Measurements from ENCODE around the gene NHSL1.

The NHSL1 gene, protein sequence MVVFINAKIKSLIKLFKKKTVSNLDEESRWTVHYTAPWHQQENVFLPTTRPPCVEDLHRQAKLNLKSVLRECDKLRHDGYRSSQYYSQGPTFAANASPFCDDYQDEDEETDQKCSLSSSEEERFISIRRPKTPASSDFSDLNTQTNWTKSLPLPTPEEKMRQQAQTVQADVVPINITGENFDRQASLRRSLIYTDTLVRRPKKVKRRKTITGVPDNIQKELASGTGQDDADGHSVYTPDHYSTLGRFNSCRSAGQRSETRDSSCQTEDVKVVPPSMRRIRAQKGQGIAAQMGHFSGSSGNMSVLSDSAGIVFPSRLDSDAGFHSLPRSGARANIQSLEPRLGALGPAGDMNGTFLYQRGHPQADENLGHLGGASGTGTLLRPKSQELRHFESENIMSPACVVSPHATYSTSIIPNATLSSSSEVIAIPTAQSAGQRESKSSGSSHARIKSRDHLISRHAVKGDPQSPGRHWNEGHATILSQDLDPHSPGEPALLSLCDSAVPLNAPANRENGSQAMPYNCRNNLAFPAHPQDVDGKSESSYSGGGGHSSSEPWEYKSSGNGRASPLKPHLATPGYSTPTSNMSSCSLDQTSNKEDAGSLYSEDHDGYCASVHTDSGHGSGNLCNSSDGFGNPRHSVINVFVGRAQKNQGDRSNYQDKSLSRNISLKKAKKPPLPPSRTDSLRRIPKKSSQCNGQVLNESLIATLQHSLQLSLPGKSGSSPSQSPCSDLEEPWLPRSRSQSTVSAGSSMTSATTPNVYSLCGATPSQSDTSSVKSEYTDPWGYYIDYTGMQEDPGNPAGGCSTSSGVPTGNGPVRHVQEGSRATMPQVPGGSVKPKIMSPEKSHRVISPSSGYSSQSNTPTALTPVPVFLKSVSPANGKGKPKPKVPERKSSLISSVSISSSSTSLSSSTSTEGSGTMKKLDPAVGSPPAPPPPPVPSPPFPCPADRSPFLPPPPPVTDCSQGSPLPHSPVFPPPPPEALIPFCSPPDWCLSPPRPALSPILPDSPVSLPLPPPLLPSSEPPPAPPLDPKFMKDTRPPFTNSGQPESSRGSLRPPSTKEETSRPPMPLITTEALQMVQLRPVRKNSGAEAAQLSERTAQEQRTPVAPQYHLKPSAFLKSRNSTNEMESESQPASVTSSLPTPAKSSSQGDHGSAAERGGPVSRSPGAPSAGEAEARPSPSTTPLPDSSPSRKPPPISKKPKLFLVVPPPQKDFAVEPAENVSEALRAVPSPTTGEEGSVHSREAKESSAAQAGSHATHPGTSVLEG (N-terminal part only)

DNA sequence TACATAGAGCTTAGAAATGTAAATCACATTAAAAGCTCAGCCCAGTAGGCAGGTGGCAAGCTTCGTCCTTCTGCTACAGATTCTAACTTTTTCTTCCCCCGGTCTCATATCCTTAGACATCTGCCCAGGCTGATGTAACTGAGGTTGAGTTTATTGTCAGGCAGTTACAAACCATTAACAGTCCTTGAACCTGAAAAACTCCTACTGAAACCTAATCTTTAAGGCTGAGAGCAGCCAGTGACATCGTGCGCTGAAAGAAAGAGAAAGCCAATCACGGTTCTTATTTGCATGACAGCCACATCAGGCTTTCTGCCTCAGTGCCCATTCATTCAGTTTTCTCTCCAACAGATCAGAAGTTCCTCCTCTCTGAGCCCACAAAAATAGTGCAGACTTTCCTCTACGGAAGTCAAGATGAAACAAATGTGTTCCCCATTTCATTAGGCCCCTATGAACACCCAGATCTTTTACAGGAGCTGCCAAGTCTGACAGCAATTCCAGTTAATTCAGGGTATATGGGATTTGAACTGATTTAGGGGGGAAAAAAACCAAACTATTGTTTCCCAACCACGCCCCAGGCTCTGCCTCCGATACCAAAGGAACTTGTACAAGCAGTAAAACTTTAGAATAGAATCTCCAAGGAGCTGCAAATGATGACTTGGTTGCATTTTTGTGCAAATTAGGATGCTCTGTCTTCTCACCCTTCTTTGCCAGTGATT is at the start of gene NHSL1:
NHSL1 (minus strand) TSS at position 192 of the 716 bp plus-strand sequence. CDS start 204 bp downstream, outside the sequence.
- DNase-seq, result no peak

DNA sequence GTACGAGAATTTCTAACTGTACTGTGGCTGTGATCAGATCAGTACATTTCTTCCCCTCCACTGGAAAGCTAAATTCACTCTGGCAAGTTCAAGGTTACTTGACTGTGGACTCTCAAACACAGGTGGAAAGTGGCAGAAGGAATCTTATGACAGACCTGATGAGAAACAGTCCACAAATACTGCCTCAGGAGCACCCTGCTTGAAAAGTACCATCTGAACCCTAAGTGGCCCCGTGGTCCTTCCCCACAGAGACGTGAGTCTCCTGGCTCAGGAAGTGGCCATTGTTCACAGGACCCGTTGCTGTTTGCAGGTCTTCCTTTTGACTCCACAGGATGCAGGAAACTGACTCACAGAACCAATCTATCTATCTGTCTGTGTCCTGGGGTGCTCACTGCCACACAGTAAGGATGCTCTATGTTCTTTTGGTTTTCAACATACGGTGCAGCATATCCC is 47.5 kb upstream of the NHSL1 start:
- no peak for DNase-seq

DNA sequence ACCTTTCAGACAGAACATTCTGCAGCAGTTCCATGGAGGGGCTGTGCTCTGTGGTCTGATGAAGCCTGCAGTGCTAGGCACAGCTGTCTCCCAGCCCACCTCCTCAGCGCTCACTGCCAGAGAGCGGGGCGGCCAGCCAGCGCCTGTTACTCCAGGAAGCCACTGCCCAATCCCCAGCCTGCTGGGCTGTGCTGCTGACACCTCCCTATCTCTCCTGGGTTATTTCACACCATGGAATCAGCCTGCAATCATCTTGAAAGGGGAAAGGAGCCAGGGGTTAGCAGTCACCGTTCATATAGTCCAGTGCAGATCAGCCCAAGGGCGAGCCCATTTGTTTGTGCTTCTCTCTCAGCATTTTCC is 46.3 kb upstream of the NHSL1 start:
- no peak for DNase-seq

DNA sequence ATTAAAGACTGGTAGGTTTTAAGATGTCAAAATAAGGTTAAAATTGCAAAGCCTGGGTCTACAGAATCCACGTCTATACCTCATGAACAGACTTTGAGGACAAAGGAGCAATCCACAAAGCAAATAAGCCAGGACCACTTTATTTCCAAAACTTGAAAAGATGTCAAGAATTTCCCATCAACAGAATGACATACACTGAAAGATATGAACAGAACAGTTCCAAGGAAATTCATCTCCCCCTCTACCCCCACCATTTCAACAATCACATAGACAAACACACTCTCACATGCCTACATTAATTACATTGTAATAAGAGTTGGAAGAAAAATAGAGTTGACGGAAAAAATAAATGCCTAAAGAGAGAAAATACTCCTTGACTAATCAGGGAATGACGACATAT is 45.2 kb upstream of the NHSL1 start:
- no peak for DNase-seq

DNA sequence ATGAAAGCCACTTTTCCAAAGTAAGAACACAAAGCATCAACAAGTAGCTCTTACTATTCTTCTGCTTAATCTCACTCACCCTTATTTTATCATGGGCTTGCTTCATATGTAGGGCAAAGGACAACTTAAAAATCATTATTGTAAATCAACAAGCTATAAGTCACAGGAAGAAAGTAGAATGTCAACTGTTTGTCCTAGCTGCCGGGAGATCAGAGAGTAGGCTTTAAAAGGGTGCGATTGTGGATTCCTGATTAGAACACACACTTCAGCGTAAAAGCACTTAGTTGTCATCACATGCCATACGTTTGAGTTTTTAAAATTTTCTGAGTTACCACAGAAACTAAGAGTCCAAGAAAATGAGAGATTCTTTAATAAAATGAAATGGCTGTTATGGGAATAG is 44.4 kb upstream of the NHSL1 start:
- DNase-seq, result no peak

DNA sequence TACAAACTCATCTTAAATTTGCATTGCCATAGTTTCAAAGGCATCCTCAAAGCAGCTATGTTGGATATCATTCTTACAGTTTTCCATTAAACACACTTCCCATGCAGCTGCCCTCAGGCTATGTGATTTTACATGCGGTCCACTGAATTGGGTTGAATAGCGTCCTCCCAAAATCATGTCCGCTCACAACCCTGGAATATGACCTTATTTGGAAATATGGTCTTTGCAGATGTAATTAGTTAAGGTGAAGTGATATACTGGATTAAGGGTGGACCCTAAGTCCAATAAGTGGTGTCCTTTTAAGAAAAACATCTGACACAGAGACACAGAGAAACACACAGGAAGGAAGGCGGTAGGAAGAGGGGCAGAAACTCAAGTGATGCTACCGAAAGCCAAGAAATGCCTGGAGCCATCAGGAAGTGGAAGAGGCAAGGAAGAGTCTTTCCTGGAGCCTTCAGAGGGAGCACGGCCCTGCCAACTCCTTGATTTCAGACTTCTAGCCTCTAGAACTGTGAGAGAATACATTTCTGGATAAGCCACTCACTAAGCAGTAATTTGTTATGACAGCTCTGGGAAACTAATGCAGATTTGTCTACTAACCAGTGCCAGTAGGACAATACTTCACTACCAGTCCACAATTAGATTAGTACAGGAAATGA is 42.7 kb upstream of the NHSL1 start:
- DNase-seq, result no peak

DNA sequence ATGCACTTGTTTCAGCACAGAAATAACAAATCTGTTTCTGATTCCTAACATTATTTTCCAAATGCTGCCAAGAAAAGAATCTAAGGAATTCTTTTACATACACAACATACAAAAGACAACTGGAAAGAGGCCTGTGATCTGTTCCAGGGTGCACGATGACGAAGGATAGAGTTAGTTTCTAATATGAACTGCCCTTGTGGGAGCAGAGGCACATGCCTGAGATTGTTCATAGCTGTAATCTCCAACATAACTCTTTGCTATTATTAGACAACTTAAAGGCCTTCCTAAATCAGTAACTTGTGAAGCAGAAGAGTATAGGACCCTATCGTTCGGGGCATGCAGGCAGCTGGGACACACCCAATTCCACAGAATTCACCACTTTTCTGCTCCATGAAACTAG is 41.2 kb upstream of the NHSL1 start:
- DNase-seq, result no peak

DNA sequence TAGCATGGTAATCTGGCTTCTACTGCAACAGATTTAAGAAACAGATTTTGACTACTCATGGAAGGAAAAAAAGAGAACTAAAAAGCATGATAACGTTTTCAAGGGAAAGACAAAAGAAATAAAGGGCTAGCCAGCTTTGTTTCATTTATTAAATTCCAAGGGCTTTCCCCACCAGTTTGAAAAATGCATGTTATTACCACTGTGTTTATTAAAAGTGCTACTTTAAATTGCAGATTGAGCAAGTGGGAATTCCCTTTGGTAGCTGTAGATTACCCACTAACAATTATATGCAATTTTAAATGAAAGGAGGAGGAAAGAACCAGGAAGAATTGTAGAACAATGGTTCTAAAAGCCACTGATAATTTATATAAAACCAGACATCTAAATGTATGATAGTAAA is 40.6 kb upstream of the NHSL1 start:
- DNase-seq, result no peak

DNA sequence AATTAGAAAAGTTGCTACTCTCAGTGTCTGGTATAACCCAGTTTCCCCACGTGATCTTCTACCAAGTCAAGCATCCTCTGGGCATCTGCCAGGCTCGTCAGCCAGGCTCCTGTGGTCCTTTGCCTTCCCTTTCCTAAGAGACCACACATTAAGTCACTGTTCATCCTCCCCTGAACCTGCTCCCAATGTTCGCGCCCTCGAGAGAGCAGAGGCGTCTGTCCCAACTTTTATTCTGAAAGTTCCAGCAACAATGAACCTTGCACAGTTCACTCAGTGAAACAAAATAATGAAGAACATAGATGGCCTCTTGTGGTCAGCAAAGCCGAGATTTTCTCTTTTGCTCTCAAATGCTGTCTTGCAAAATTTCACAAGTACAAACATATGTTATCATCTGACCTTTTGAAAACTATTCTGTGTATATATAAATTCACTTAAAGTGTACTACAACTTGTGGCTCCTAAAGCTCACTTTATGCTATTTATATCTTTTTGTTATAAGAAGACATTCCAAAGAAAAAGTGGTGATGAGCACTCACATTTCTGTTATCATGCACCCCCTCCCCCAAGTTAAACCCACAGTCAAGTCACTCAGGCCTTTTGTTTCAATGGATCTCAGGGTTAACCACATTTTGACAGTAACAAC is 39.2 kb upstream of the NHSL1 start:
- no peak for DNase-seq

DNA sequence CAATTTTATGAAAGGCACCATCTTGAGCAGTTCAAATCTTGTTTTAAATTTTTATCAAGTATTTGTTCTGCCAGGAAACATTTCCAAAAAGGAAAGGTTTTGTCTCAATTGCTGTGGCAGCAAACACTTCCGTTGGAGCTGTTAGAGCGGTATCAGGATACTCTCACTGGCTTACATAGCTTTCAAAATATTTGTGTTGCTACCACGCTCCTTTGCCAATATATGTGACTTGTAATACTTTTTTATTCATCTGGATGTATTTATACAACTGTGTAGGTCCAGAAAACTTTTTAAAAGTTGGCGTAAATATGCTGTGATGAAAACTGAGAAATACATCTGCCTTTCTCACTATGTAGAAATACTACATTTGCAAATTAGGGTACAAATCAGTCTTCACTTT is 37.8 kb upstream of the NHSL1 start:
- DNase-seq, result no peak

DNA sequence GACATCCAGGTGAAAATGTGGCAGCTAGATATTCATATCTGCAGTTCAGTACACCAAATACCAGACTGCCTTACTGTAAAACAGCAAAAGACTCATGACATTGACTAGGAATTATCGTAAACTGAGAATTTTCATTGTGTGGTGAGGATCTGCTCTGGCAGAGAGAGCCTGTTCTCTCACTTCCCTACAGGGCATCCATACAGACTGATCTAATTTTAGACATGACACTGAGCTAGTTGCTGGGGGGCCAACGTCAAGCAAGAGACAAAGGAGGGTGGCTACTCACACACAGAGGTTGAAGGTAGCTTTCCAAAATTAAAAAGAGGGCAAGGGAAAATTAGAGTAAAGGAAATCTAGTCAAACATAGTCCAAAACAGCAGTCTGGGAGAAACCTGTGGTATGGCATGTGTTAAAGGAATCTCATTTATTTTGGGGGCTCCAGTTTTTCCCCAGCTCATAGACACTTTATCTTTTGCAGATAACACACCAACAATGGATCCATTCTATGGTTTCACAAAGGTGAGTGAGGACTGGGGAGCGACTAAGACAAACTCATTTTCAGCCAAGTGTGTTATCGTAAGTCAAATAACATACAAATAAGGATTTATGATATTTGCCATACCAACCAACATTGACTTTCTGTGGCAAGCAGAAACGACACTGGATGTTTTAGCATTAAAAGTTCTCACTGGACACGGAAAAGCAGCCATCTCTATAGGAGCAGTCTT is 36.6 kb upstream of the NHSL1 start:
- DNase-seq, result no peak

DNA sequence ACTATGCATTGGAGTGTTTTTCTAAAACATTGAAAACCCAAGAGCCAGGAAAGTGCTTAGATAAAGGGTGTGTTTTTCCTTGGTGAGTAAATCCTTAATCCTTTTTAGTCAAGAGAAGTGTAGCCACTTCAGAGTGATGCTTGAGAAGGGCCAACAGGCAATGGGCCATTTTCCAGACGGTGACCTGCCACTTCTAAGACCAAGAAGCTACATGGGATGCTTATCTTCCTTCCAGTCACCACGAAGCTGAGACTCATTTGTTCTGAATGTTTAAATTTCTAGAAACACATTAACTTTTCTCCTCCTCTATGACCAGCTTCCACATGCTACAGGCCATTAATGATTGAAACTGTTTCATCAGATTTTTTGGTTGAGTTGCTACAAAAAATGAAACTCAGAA is 34.4 kb upstream of the NHSL1 start:
- DNase-seq, result no peak

DNA sequence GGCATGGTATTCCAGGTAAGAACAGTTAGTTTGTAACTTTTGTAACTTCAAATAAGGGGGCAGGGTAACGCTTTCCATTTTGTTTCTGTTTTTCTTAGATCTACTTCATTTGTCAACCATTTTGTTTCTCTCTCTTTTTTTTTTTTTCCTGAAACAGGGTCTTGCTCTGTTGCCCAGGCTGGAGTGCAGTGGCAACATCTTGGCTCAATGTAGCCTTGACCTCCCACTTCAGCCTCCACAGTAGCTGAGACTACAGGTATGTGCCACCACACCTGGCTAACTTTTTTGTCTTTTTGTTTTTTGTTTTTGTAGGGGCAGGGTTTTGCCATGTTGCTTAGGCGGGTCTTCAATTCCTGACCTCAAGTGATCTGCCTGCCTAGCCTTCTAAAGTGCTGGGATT is 32.1 kb upstream of the NHSL1 start:
- no peak for DNase-seq

DNA sequence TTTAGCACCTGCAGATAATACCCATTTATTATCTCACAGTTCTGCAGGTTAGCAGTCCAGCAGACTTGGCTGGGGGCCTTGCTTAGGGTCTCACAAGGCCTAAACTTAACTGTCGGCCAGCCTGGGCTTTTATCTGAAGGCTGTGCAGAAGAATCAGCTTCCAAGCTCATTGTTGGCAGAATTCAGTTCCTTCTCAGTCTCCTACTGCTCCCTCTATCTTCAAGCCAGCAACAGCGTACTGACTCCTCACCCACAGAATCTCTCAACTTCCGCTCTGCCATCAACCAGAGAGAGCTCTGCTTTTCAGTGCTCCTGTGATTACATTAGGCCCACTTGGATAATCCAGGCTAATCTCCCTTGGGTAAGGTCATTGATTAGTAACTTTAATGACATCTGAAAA is 30.2 kb upstream of the NHSL1 start:
- no peak for DNase-seq

DNA sequence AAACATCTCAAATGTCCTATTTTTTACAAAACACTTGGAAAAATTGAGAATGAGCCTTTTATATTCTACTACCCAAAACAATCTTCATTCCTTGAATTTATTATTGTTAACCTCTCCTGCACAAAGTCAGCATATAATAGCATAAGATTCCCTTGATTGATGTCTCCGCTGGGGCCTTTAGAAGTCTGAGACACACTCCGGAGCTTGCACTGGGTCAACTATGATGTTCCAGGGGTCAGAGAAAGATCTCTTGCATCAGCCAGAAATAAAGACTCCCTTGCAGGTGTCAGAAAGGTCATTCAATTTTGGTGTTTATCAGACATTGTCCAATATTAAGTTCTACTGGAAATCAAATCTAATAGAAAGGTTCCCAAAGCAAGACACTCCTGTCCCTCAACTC is 29.7 kb upstream of the NHSL1 start:
- no peak for DNase-seq

DNA sequence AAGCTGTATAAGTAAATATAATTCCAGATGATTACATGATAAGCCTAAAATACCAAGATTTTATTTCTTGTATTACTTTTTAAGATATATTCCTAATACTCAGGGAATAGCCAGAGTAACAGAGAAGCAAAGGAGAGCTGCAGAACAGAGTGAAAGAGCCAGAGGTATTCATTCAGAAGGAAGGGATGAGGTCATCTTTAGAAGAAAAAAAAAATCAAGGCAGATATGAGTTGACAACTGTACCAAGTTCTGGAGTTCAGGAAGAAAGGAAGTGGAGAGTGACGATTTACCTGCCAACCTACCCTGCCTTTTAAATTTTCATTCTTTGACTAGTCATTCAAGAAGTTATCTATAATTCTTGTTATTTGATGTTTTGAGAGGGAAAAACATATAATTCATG is 28.8 kb upstream of the NHSL1 start:
- DNase-seq, result no peak

DNA sequence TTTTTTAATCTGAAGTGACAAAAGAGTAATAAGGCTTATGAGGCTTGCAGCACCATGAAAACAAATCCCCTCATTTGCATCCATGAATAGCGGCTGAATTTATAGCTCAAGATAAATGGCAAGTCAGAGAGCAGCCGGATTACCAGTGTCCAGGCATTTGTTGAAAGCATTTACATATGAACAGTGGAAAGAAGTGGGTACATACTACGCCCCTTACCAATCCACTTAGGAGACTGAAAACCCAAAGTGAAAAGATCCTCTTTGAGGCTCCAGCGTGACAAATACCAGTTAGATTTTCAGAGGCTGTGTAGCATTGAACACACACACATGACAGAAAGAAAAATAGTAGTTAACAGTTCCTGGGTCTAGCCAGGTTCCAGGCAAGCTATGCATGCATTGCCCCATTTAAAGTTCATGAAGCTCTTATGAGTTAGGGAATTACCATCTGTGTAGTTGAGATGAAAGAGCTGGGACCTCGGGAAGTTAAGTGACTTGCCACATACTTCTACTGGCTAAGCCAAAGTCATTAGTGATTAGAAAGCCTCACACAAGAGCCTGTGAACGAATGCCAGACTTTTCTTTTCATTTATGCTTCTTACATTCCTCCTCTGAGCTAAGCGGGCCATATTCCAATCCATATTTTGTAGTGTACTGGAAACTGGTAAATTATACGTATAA is 28.3 kb upstream of the NHSL1 start:
- no peak for DNase-seq

DNA sequence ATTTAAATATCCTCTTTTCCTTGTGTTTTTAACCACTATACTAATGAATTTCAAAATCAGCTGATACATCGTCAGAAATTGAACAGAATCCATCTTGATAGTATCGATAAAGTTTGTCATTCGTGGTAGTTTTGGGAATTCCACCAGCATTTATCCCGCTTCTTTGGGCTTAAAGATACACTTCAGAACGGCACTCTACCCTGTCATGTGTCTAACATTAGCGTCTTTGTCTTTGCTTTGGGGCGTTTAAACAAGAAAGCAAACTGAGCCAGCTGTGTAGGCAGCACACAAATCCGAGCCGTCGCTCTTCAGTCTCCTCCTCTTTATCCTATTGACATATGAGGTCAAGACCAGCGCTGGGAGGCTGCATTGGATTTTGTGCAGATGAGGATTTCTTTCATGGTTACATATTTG is 27.5 kb upstream of the NHSL1 start:
- no peak for DNase-seq

DNA sequence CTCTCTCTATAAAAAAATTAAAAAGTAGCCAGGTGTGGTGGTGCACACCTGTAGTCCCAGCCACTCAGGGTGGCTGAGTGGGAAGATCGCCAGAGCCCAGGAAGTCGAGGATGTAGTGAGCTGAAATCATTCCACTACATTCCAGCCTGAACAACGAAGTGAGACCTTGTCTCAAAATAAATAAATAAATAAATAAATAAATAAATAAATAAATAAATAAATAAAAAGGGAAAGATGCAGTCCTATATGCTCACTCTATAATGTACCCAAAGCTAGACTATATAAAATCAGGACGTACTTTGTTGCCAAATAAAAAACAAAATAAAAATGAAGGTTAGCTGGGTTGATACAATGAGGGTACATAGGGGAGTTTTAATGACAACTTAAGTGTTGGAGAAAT is 26.1 kb upstream of the NHSL1 start:
- no peak for DNase-seq

DNA sequence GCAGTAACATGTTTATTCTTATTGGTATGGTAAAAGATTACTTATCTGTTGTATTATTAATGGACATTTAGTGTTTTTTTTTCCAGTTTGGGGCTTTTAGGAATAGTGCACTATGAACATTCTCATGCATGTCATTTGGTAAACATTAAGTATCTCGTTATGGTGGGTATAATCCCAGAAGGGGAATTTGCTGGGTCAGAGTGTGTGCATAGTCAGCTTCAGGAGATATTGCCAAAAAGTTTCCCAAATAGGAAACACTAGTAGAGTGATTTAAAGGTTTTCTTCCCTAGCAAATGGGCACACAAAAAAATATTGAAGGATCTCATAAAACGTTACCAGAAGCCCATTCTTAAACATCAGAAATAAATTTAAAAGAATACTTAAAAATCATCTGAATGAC is 25.2 kb upstream of the NHSL1 start:
- DNase-seq, result no peak

Data from activated naive CD4-positive, alpha-beta T cell (primary cell).